HG03457 (cell line): ENCODE data around the gene SMG6.
"Not testable (repeated sequence)": the region's sequence is repeated elsewhere in the genome, so short reads cannot be mapped to it uniquely, and the experiment has no call there.

Source experiments
- ATAC-seq: cut with Tn5 transposase; IDR thresholded peaks from one replicate; pipeline ENCODE4 v1.9.1; 2021; ENCODE audit warnings: moderate number of reproducible peaks; ENCODE audit not compliant: unreplicated experiment

Gene SMG6

GRCh38 chr17:2016494-2016893 lies 287.1 kb downstream of the SMG6 start:
- no peak for ATAC-seq

DNA sequence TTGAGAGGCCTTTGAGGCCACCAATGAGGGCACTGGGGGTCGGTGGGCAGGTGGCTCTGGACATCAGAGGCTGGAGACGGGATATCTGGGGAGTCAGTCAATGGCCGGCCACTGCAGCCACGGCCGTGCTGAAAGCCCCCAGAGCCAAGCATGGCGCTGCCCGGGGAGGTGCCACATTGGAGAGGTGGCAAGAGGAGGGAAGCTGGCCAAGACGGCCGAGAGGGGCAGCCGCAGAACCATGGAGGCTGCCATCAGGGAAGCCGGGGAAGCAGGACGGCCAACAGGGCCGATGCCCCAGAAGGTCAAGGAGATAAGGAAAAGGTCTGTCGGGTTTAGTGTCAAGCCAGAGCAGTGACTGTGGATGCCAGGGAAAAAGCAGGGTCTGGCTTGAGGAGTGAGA lies 288.3 kb downstream of the SMG6 start:
- ATAC-seq = no peak

DNA sequence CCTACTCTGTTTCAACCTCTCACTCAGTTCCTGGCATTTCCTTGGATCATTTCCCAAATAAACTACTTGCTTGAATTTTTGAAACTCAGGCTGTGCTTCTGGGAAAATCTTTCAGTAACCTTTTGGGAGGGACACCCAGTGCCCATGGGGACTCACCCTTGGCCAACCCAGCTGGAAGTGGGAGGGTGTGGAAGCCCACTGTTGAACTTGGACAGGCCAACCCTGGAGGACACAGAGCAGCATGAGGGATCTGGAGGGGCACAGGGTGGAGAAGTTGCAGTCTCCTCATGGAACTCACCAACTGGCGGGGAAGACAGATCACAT lies 289.6 kb downstream of the SMG6 start:
- ATAC-seq = no peak

DNA sequence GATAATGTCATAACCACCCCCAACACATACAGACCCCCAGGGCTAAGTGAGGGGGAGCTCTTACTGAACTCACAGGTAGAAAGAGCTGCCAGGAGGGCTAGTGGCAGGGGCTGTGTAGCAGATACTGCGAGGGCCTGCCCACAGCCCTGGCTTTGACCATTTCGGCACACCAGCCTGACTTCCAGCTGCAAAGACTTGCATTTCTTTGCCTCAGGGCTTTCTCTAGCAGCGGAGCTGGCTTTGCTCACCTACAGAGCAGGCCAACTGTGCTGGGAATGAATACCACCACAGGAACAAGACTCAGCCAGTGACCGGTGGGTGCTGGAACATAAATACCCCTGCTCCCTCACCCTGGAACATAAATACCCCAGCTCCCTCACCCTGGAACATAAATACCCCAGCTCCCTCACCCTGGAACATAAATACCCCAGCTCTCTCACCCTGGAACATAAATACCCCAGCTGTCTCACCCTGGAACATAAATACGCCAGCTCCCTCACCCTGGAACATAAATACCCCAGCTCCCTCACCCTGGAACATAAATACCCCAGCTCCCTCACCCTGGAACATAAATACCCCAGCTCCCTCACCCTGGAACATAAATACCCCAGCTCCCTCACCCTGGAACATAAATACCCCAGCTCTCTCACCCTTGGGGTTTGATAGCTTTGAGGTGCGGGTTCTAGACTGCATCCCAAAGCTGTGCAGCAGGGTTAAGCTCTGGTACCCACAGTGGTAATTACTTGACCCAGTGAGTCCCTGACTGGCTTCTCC lies 290.2 kb downstream of the SMG6 start:
- ATAC-seq = not testable (repeated sequence)

DNA sequence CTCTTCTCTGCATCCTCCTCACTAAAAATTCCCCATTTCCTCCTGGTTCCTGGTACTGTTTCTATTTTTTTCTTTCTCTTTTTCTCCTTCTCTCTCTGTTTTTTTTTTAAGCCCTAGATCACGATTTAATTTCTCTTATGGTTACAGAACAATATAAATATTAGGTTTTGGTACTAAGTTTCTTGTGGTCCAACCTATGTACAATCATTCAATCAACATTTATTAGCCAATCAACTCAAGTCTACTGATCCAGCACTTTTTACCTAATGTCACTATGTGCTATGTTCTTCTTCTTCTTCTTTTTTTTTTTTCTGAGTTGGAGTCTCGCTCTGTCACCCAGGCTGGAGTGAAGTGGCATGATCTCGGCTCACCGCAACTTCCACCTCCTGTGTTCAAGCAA lies 291.1 kb downstream of the SMG6 start:
- no peak for ATAC-seq

- ATAC-seq = no peak
Observed at GRCh38 chr17:2011411-2012371, 291.9 kb downstream of the SMG6 start.
